Trophoblast cell (in vitro differentiated cells and primary cell): Measurements from ENCODE around the gene TMEM272.

Experiments
- DNase-seq, 2 donors: peaks; one replicate each; pipeline ENCODE4 v3.0.0-alpha.2; 2016
- H2AFZ ChIP-seq: 2 replicates; pipeline ENCODE4 v1.6.1; 2013; ENCODE audit warnings: low read length, moderate library complexity, mild to moderate bottlenecking; ENCODE audit not compliant: insufficient read depth, poor library complexity
- H2AK5ac ChIP-seq: 2 replicates; pipeline ENCODE4 v1.6.1; 2013; ENCODE audit warnings: mild to moderate bottlenecking, low read length
- H2BK120ac ChIP-seq: 2 replicates; pipeline ENCODE4 v1.6.1; 2013; ENCODE audit warnings: low read length, mild to moderate bottlenecking, moderate library complexity; ENCODE audit not compliant: insufficient read depth, poor library complexity
- H2BK12ac ChIP-seq: 2 replicates; pipeline ENCODE4 v1.6.1; 2013; ENCODE audit warnings: mild to moderate bottlenecking, low read length, moderate library complexity
- H2BK5ac ChIP-seq: 2 replicates; pipeline ENCODE4 v1.6.1; 2013; ENCODE audit warnings: low read length, low read depth, moderate library complexity, mild to moderate bottlenecking; ENCODE audit not compliant: poor library complexity
- H3K14ac ChIP-seq: 2 replicates; pipeline ENCODE4 v1.6.1; 2013; ENCODE audit warnings: mild to moderate bottlenecking, low read length
- H3K18ac ChIP-seq: 2 replicates; pipeline ENCODE4 v1.6.1; 2013; ENCODE audit warnings: mild to moderate bottlenecking, low read length
- H3K23ac ChIP-seq: 2 replicates; pipeline ENCODE4 v1.6.1; 2013; ENCODE audit warnings: low read length
- H3K27ac ChIP-seq: 2 replicates; pipeline ENCODE4 v1.5.1; 2013; ENCODE audit warnings: low read depth, mild to moderate bottlenecking, inconsistent platforms, low read length, moderate library complexity
- H3K27me3 ChIP-seq: 2 replicates; pipeline ENCODE4 v1.6.1; 2013; ENCODE audit warnings: inconsistent platforms, mild to moderate bottlenecking, low read length, moderate library complexity; ENCODE audit not compliant: insufficient read depth
- H3K36me3 ChIP-seq, 2 experiments: 1 replicate in 1 of 2; 2 replicates in 1 of 2; pipeline ENCODE4 v1.6.1; 2013; ENCODE audit warnings: low read length in 2 of 2, mild to moderate bottlenecking in 2 of 2, moderate library complexity in 1 of 2; ENCODE audit not compliant: insufficient read depth in 2 of 2, control insufficient read depth in 1 of 2
- H3K4ac ChIP-seq: 2 replicates; pipeline ENCODE4 v1.6.1; 2013; ENCODE audit warnings: low read depth, mild to moderate bottlenecking, low read length, moderate library complexity
- H3K4me1 ChIP-seq, 2 experiments: 1 replicate in 1 of 2; 2 replicates in 1 of 2; pipeline ENCODE4 v1.6.1; 2013; ENCODE audit warnings: low read length in 2 of 2, mild to moderate bottlenecking in 2 of 2, moderate library complexity in 1 of 2; ENCODE audit not compliant: insufficient read depth in 2 of 2, control insufficient read depth in 1 of 2
- H3K4me2 ChIP-seq: 2 replicates; pipeline ENCODE4 v1.6.1; 2013; ENCODE audit warnings: inconsistent platforms, mild to moderate bottlenecking, low read length, moderate library complexity
- H3K4me3 ChIP-seq: 2 replicates; pipeline ENCODE4 v1.5.1; 2013; ENCODE audit warnings: mild to moderate bottlenecking, low read depth, low read length, inconsistent platforms
- H3K79me1 ChIP-seq: one replicate; pipeline ENCODE4 v1.6.1; 2013; ENCODE audit warnings: low read length
- H3K79me2 ChIP-seq: 2 replicates; pipeline ENCODE4 v1.6.1; 2013; ENCODE audit warnings: low read length, mild to moderate bottlenecking; ENCODE audit not compliant: control insufficient read depth, insufficient read depth, poor library complexity
- H3K9ac ChIP-seq: 2 replicates; pipeline ENCODE4 v1.6.1; 2013; ENCODE audit warnings: mild to moderate bottlenecking, low read length
- H3K9me3 ChIP-seq: 2 replicates; pipeline ENCODE4 v1.6.1; 2013; ENCODE audit warnings: low read depth, mild to moderate bottlenecking, control low read depth, inconsistent platforms, low read length; ENCODE audit not compliant: insufficient read depth
- H4K12ac ChIP-seq: 2 replicates; pipeline ENCODE4 v1.6.1; 2013; ENCODE audit warnings: low read depth, mild to moderate bottlenecking, low read length, moderate library complexity
- H4K8ac ChIP-seq: 2 replicates; pipeline ENCODE4 v1.6.1; 2013; ENCODE audit warnings: low read depth, mild to moderate bottlenecking, low read length, moderate library complexity
- H4K91ac ChIP-seq: one replicate; pipeline ENCODE4 v1.6.1; 2013; ENCODE audit warnings: low read depth, mild to moderate bottlenecking, low read length, moderate library complexity
- WGBS: extraction: QIAGEN DNeasy Blood & Tissue Kit; methylation state at CpG from one replicate; pipeline ENCODE4 v1.1.7; 2013; ENCODE audit warnings: missing lambda C conversion rate; ENCODE audit not compliant: insufficient read length, insufficient coverage; ENCODE audit errors: extremely low coverage; 5-methylcytosine and 5-hydroxymethylcytosine counted together

TMEM272 gene

DNA sequence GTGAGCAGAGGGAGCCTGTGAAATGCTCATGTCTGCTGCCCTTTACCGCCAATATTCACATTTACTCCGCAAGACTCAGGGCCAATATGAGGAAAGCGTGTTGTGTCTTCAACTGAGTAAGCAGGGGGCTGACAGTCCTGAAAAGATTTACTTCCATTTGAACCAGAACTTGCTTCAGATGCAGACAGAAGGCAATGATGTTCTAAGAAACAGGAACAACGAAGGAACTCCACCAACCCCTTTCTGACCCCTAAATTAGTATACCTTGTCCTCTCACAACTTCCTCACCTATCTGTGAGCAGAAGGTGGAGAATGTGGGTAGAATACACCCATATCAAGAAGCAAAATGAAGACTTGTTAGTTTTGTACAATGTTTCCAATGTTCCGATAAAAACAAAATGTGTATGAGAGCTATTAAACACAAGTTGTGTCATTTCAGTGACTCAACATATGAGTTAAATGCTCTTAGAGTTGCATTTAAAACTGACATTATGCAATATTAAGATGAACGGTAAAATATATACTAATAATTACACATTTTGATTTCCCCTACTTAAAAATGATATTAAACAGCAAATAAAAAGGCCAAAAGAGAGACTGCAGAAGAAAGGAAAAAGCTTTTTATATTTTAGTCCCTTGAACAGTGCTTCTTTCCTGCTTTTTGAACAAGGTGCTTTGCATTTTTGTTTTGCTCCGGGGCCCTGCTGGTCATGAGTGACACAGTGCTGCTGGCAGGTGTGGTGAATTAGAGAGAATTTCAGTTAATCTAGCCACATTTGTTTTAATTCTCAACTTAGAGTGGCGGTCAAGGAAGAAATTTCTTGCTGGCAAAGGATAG is 16.0 kb downstream of the TMEM272 start:
- Histone ChIP-seq H3K27ac (no peak overlapping the region), H4K8ac (no peak overlapping the region), H2BK120ac (no peak overlapping the region), H3K9me3 (no peaks in the 10 kb centered on the region), H3K27me3 (no peaks in the 10 kb centered on the region), H3K18ac (no peak overlapping the region), H4K91ac (no peak overlapping the region), H3K79me1 (no peaks in the 10 kb centered on the region), H3K4me1 (no peaks in the 10 kb centered on the region), H3K4ac (no peak overlapping the region), H3K79me2 (no peaks in the 10 kb centered on the region), H3K14ac (no peak overlapping the region), H3K36me3 (no peaks in the 10 kb centered on the region), H2BK5ac (no peak overlapping the region), H3K4me2 (no peak overlapping the region), H2BK12ac (no peak overlapping the region), H2AK5ac (no peak overlapping the region), H3K23ac (no peak overlapping the region), H2AFZ (no peak overlapping the region), H4K12ac (no peak overlapping the region), H3K9ac (no peak overlapping the region), H3K4me3 (no peak overlapping the region)
- DNase-seq: no peak
- no CpG with 5 or more reads among the region's 8 CpGs for WGBS

DNA sequence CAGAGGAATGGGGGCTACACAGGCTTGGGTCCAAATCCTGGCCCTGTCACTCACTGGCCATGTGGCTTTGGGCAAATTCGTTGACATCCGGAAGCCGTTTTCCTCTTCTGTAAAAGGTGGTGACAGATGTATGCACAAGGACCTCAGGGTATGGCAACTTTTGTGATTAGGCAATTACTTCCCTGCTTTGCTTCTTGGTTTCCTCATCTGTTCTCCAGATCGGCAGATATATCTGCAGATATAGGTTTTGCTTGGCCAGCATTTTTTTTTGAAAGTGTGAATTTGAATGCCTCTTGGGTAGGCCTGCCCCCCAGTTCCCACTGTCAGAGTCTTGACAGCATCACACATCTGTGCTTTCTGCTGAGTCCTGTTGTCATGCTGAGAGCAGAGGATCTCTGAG is 17.7 kb downstream of the TMEM272 start:
- H4K12ac ChIP-seq: no peak overlapping the region
- H3K9me3 ChIP-seq: no peaks in the 10 kb centered on the region
- H3K4me1 ChIP-seq: no peaks in the 10 kb centered on the region
- H3K23ac ChIP-seq: no peak overlapping the region
- no peak overlapping the region for H3K4me3 ChIP-seq
- H3K27me3 ChIP-seq: no peaks in the 10 kb centered on the region
- no peak overlapping the region for H4K8ac ChIP-seq
- H3K36me3 ChIP-seq: no peaks in the 10 kb centered on the region
- H3K79me1 ChIP-seq: no peaks in the 10 kb centered on the region
- no peak overlapping the region for H2BK12ac ChIP-seq
- no peak overlapping the region for H3K18ac ChIP-seq
- H4K91ac ChIP-seq: no peak overlapping the region
- no peak overlapping the region for H2AFZ ChIP-seq
- H3K14ac ChIP-seq: no peak overlapping the region
- H2AK5ac ChIP-seq: no peak overlapping the region
- no peak overlapping the region for H2BK5ac ChIP-seq
- H3K79me2 ChIP-seq: no peaks in the 10 kb centered on the region
- no peak overlapping the region for H3K4me2 ChIP-seq
- no peak overlapping the region for H3K4ac ChIP-seq
- H3K9ac ChIP-seq: no peak overlapping the region
- no peak overlapping the region for H3K27ac ChIP-seq
- DNase-seq: peak in 1 of 2 donors; percentile 36
- WGBS: no CpG with 5 or more reads among the region's 4 CpGs
- no peak overlapping the region for H2BK120ac ChIP-seq

GRCh38 chr13:51826606-51827005 is 18.4 kb downstream of the TMEM272 start:
- H3K4me3 ChIP-seq: no peak overlapping the region
- H2AFZ ChIP-seq: no peak overlapping the region
- no peak overlapping the region for H3K23ac ChIP-seq
- H3K4me2 ChIP-seq: no peak overlapping the region
- H2AK5ac ChIP-seq: no peak overlapping the region
- H3K4ac ChIP-seq: no peak overlapping the region
- H3K27ac ChIP-seq: no peak overlapping the region
- H4K91ac ChIP-seq: no peak overlapping the region
- H2BK12ac ChIP-seq: no peak overlapping the region
- no peak overlapping the region for H3K18ac ChIP-seq
- no peak overlapping the region for H3K14ac ChIP-seq
- H3K9ac ChIP-seq: no peak overlapping the region
- H3K27me3 ChIP-seq: no peaks in the 10 kb centered on the region
- WGBS: no CpG with 5 or more reads among the region's 7 CpGs
- DNase-seq: no peak
- H2BK120ac ChIP-seq: no peak overlapping the region
- no peak overlapping the region for H2BK5ac ChIP-seq
- no peak overlapping the region for H4K8ac ChIP-seq
- no peaks in the 10 kb centered on the region for H3K4me1 ChIP-seq
- no peak overlapping the region for H4K12ac ChIP-seq
- no peaks in the 10 kb centered on the region for H3K9me3 ChIP-seq
- no peaks in the 10 kb centered on the region for H3K36me3 ChIP-seq
- no peaks in the 10 kb centered on the region for H3K79me1 ChIP-seq
- H3K79me2 ChIP-seq: no peaks in the 10 kb centered on the region

GRCh38 chr13:51825681-51826254 is 19.2 kb downstream of the TMEM272 start:
- no peak overlapping the region for H3K27ac ChIP-seq
- no peak overlapping the region for H3K23ac ChIP-seq
- H2AFZ ChIP-seq: no peak overlapping the region
- no CpG with 5 or more reads among the region's 10 CpGs for WGBS
- no peaks in the 10 kb centered on the region for H3K79me1 ChIP-seq
- DNase-seq: no peak
- no peak overlapping the region for H3K14ac ChIP-seq
- no peaks in the 10 kb centered on the region for H3K27me3 ChIP-seq
- no peak overlapping the region for H3K4ac ChIP-seq
- H3K18ac ChIP-seq: no peak overlapping the region
- no peak overlapping the region for H2BK120ac ChIP-seq
- H4K12ac ChIP-seq: no peak overlapping the region
- H3K79me2 ChIP-seq: no peaks in the 10 kb centered on the region
- H3K9me3 ChIP-seq: no peaks in the 10 kb centered on the region
- no peaks in the 10 kb centered on the region for H3K4me1 ChIP-seq
- no peaks in the 10 kb centered on the region for H3K36me3 ChIP-seq
- H3K9ac ChIP-seq: no peak overlapping the region
- no peak overlapping the region for H2BK5ac ChIP-seq
- no peak overlapping the region for H3K4me3 ChIP-seq
- no peak overlapping the region for H3K4me2 ChIP-seq
- no peak overlapping the region for H2AK5ac ChIP-seq
- H4K8ac ChIP-seq: no peak overlapping the region
- no peak overlapping the region for H4K91ac ChIP-seq
- H2BK12ac ChIP-seq: no peak overlapping the region
